A673 (cell line): ENCODE results near the gene GPATCH2. TPM values are rescaled to one million over a fixed set of nuclear protein-coding genes. Genes with fewer than 3 reads are reported as not detected.
"Not testable (repeated sequence)": the region's sequence is repeated elsewhere in the genome, so short reads cannot be mapped to it uniquely, and the experiment has no call there.

Experiments
- BruUV-seq: library from RNA; stranded (reverse); fragments of 400-500 nt; replicated peaks from 2 replicates; lab custom pipeline; 2021; lab: Mats Ljungman, UMichigan
- CTCF ChIA-PET: fragments of 300-600 bp; sonication (Branson Sonifier 250); formaldehyde crosslinking; loops from one replicate; lab custom pipeline; 2022; ENCODE audit warnings: antibody characterized with exemption; lab: Charles Lee
- POLR2A ChIA-PET: fragments of 300-600 bp; sonication (Branson Sonifier 250); formaldehyde crosslinking; loops from one replicate; lab custom pipeline; 2022; ENCODE audit warnings: antibody characterized with exemption; ENCODE audit not compliant: low non-redundant PET; lab: Charles Lee
- DNase-seq: peaks from one replicate; pipeline ENCODE4 v3.0.0-alpha.2; 2015; ENCODE audit warnings: low spot score
- H3K27ac ChIP-seq: fragments of 200-600 bp; sonication (generic); 2 replicates; pipeline ENCODE4 v1.5.1; 2016; ENCODE audit warnings: mixed run types, low read depth, mild to moderate bottlenecking, mixed read lengths, antibody characterized with exemption, low read length; ENCODE audit not compliant: poor library complexity, severe bottlenecking
- H3K27me3 ChIP-seq: fragments of 200-600 bp; sonication (generic); replicated peaks from 2 replicates; pipeline ENCODE4 v1.6.1; 2017; ENCODE audit warnings: mixed run types, low read depth, mild to moderate bottlenecking, mixed read lengths, antibody characterized with exemption, low read length; ENCODE audit not compliant: insufficient read depth, poor library complexity
- H3K36me3 ChIP-seq: fragments of 200-600 bp; sonication (generic); 2 replicates; pipeline ENCODE4 v1.6.1; 2016; ENCODE audit warnings: mixed run types, mild to moderate bottlenecking, mixed read lengths, antibody characterized with exemption, low read length; ENCODE audit not compliant: insufficient read depth, poor library complexity, severe bottlenecking
- H3K4me1 ChIP-seq: fragments of 200-600 bp; sonication (generic); 2 replicates; pipeline ENCODE4 v1.6.1; 2017; ENCODE audit warnings: mixed run types, mild to moderate bottlenecking, mixed read lengths, antibody characterized with exemption, low read length; ENCODE audit not compliant: insufficient read depth, poor library complexity, severe bottlenecking
- H3K4me3 ChIP-seq: fragments of 200-600 bp; sonication (generic); 2 replicates; pipeline ENCODE4 v1.5.1; 2016; ENCODE audit warnings: low read depth, mixed run types, mild to moderate bottlenecking, mixed read lengths, low read length; ENCODE audit not compliant: poor library complexity, severe bottlenecking
- H3K9me3 ChIP-seq: fragments of 200-600 bp; sonication (generic); 2 replicates; pipeline ENCODE4 v1.6.1; 2016; ENCODE audit warnings: mixed run types, low read depth, mild to moderate bottlenecking, mixed read lengths, antibody characterized with exemption, low read length; ENCODE audit not compliant: poor library complexity, severe bottlenecking
- EZH2 ChIP-seq: fragments of 200-600 bp; sonication (generic); IDR thresholded peaks from 2 replicates; pipeline ENCODE4 v1.6.1; 2017; ENCODE audit warnings: borderline replicate concordance, low read depth, mild to moderate bottlenecking, mixed read lengths, antibody characterized with exemption, low read length; ENCODE audit not compliant: poor library complexity, severe bottlenecking
- intact Hi-C: fragments of 100-400 bp; cut with micrococcal nuclease; formaldehyde crosslinking; loops from one replicate; pipeline ENCODE4 v1.10.0; 2022; ENCODE audit not compliant: unreplicated experiment
- total RNA-seq: library from RNA; stranded (reverse); gene quantifications from 2 replicates; pipeline ENCODE4 v1.2.3, GENCODE V29; 2021
- TF ChIP-seq, protein P1 (sequence below): fragments of 300-800, 200-600 bp; sonication (generic); conservative IDR thresholded peaks from 2 replicates; pipeline ENCODE4 v1.5.1; 2017; ENCODE audit warnings: low read depth, mild to moderate bottlenecking, antibody characterized with exemption, low read length, moderate library complexity, mixed read lengths

GPATCH2 gene
- total RNA-seq, 1 experiment from 2014 or later = 15.3 TPM

DNA sequence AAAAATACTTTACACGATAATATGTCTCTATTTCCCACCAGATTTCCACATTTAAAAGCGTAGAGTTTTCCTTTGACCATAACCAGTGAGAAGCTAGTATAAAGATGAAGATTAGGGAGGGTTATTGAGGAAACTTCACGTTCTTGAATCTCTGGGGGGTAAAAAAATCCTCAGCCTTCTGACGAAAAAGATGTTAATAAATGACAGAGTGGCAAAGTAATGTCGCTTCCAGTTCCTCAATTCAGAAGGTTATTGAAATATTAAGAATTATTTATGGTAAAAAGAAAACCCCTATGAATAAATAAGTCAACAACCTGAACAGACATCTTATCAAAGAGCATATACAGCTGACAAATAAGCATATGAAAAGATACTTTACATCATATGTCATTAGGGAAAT is 241.0 kb downstream of the GPATCH2 start:
- Histone ChIP-seq H3K36me3 (no peaks in the 10 kb centered on the region), H3K27me3 (peaks cover 4% of the 10 kb centered on the region), H3K4me3 (no peak overlapping the region), H3K9me3 (no peaks in the 10 kb centered on the region), H3K4me1 (no peaks in the 10 kb centered on the region), H3K27ac (no peak overlapping the region)
- intact Hi-C loops = no loop called here
- DNase-seq = no peak
- no TSS peak for BruUV-seq
- TF ChIP-seq EZH2 = no peak
- TF ChIP-seq, protein P1, sequence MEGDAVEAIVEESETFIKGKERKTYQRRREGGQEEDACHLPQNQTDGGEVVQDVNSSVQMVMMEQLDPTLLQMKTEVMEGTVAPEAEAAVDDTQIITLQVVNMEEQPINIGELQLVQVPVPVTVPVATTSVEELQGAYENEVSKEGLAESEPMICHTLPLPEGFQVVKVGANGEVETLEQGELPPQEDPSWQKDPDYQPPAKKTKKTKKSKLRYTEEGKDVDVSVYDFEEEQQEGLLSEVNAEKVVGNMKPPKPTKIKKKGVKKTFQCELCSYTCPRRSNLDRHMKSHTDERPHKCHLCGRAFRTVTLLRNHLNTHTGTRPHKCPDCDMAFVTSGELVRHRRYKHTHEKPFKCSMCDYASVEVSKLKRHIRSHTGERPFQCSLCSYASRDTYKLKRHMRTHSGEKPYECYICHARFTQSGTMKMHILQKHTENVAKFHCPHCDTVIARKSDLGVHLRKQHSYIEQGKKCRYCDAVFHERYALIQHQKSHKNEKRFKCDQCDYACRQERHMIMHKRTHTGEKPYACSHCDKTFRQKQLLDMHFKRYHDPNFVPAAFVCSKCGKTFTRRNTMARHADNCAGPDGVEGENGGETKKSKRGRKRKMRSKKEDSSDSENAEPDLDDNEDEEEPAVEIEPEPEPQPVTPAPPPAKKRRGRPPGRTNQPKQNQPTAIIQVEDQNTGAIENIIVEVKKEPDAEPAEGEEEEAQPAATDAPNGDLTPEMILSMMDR = no peak
- ChIA-PET CTCF (no interaction called here), POLR2A (no interaction called here)

DNA sequence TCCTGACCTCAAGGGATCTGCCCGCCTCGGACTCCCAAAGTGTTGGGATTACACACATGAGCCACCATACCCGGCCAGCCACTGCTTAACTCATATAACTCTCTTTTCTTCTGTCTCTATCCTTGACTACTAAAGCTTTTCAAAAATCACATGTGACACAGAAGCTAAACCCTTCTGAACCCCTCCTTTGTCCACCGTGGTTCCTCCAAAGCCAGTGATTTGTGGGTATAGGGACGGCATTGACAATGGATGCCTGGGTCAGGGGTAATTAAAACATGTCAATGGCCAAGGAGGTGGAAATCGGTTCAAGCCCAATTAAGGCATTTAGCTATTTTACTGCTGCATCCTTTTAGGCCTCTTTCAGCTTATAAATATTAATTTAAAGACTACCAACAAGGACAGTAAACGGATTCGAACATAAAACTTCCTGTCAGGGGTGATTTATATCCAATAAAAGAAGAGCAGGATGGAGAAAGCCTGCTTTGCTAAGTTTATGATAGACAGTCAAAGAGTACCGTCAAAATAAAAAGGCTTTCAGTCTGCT is 242.3 kb downstream of the GPATCH2 start:
- TF ChIP-seq, protein P1 = no peak
- TF ChIP-seq EZH2 = no peak
- POLR2A ChIA-PET = no interaction called here
- H3K4me3 ChIP-seq = no peak overlapping the region
- CTCF ChIA-PET = interaction anchor here (0.6 kb wide), 1 partner anchor 24 kb away, joined by 3 read pairs; no protein-coding TSS in a partner anchor
- H3K27me3 ChIP-seq = no peaks in the 10 kb centered on the region
- peak; percentile 11 for DNase-seq
- H3K27ac ChIP-seq = no peak overlapping the region
- intact Hi-C loops = no loop called here
- H3K36me3 ChIP-seq = no peaks in the 10 kb centered on the region
- no TSS peak for BruUV-seq
- H3K4me1 ChIP-seq = no peaks in the 10 kb centered on the region
- no peaks in the 10 kb centered on the region for H3K9me3 ChIP-seq

DNA sequence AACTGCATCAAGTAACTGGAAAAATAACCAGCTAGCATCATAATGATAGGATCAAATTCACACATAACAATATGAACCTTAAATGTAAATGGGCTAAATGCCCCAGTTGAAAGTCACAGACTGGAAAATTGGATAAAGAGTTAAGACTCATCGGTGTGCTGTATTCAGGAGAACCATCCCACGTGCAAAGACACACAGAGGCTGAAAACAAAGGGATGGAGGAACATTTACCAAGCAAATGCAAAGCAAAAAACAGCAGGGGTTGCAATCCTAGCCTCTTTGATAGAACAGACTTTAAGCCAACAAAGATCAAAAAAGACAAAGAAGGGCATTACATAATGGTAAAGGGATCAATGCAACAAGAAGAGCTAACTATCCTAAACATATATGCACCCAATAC is 249.1 kb downstream of the GPATCH2 start:
- H3K4me1 ChIP-seq, POLR2A ChIA-PET: not testable (repeated sequence)

DNA sequence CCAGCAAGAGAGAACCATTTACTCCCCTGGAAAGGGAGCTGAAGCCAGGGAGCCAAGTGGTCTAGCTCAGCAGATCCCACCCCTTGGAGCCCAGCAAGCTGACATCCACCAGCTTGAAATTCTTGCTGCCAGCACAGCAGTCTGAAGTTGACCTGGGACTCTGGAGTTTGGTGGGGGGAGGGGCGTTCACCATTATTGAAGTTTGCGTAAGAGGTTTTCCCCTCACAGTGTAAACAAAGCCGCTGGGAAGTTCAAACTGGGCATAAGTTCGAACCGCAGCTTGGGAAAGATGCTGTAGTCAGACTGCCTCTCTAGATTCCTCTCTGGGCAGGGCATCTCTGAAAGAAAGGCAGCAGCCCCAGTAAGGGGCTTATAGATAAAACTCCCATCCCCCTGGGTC is 251.1 kb downstream of the GPATCH2 start:
- H3K9me3 ChIP-seq, intact Hi-C loops, H3K27ac ChIP-seq, POLR2A ChIA-PET, BruUV-seq, CTCF ChIA-PET, H3K4me3 ChIP-seq, H3K27me3 ChIP-seq, DNase-seq, H3K4me1 ChIP-seq, H3K36me3 ChIP-seq: not testable (repeated sequence)

More for the DNA sequence above, 249.1 kb downstream of the GPATCH2 start:
- H3K27ac ChIP-seq, H3K27me3 ChIP-seq, H3K9me3 ChIP-seq, BruUV-seq, H3K4me3 ChIP-seq, H3K36me3 ChIP-seq, DNase-seq, intact Hi-C loops, CTCF ChIA-PET: not testable (repeated sequence)
